Measurements from ENCODE around the gene EOMES.

EOMES gene

GRCh38 chr3:27678234-27678633 lies 43.9 kb downstream of the EOMES start:
- no peak for DNase-seq

- DNase-seq = no peak
These were observed 44.6 kb downstream of the EOMES start for GRCh38 chr3:27677565-27677964.

DNA sequence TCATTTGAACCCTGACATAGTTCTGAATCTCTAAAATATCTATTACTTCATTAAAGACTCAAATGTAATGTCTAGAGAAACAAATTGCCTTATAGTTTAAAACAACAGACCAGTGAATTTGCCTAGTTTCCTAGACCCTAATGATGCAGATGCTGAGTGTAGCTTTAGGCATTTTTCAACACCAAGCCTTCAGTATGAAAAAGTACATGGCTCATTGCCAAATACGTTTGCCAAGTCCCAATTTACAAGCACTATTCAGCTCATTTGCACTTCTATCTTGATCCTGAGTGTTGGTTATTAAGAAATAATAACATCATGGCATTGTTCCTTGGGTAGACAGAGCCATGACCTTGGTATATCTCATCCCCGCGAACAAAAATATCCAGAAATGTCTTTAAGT lies 46.8 kb downstream of the EOMES start:
- no peak for DNase-seq

- DNase-seq = no peak
These were observed 48.4 kb downstream of the EOMES start for GRCh38 chr3:27673701-27674100.

GRCh38 chr3:27671101-27671500 lies 51.0 kb downstream of the EOMES start:
- no peak for DNase-seq

- no peak for DNase-seq
These were observed 51.5 kb downstream of the EOMES start for GRCh38 chr3:27670619-27671018.

GRCh38 chr3:27669591-27669990 lies 52.5 kb downstream of the EOMES start:
- no peak for DNase-seq

DNA sequence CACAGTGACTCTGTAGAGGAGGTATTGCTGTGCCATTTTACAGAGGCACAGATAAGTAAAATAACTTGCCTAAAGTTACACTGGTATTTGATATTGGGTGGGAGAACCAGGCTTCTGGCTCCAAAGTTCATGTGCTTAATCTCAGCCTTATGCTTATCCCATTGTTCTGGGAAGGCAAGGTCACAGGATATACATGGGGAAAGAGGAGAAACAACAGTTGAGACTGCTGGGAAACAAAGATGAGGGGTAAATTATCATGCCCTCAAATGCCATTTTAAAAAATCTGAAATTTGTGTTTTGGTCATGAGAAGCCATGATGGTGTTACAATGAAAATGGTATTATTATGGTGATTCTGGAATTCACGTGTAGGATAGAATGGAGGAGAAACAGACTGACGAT lies 54.4 kb downstream of the EOMES start:
- DNase-seq = no peak

- DNase-seq = peak; percentile 42
These were observed 55.4 kb downstream of the EOMES start for GRCh38 chr3:27666708-27667107.

DNA sequence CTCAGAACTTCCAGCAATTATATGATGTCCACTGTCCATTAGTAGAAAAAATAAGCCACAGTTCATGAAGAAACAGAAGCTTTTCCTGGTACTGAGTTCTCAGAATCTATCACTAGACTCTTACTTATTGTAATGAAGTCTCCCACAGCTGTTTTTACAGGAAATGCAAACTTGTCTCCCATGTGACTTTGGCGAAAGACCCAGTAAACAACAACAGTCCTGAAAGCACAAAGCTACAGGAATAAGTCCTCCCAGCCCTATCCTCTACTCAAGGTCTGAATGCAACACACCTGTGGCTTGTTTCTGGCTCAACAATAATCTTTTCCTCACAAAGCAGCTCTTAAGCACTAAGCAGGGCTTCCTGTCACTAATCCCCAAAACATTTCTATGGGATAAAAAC lies 55.9 kb downstream of the EOMES start:
- no peak for DNase-seq

Measured in RPMI8226 (cell line).